ENCODE results near the gene THEMIS2.

- TF ChIP-seq POLR2A (IDR thresholded peaks at IDR 0.05; ENCODE audit: low read length) (no peak), GATA1 (IDR thresholded peaks at IDR 0.05; ENCODE audit: low read depth, low read length) (no peak)
Observed at GRCh38 chr1:27856561-27857343, 15.6 kb upstream of the THEMIS2 start.
